GM23338 (cell line): ENCODE data around the gene MBD6.

ENCODE experiments used
- CREB1 ChIP-seq: fragments of 250-450 bp; sonication (Bioruptor Pico); IDR thresholded peaks from 2 replicates; pipeline ENCODE4 v1.5.0; 2020; ENCODE audit warnings: low read depth, mild to moderate bottlenecking, moderate library complexity
- CTCF ChIP-seq, 2 experiments: fragments of 200-600 bp in 1 of 2; sonication (generic) in 1 of 2; conservative IDR thresholded peaks; 2 replicates each; pipeline versions ENCODE4 v1.5.1 to v1.6.1; 2016 to 2017; ENCODE audit warnings: antibody characterized with exemption in 2 of 2, low read depth in 2 of 2, mild to moderate bottlenecking in 2 of 2, moderate library complexity in 1 of 2
- ETS1 ChIP-seq: IDR thresholded peaks from 2 replicates; pipeline ENCODE4 v1.6.1; 2016; ENCODE audit warnings: antibody characterized with exemption
- EZH2 ChIP-seq: fragments of 200-600 bp; sonication (generic); IDR thresholded peaks from one replicate; pipeline ENCODE4 v1.8.0; 2017; ENCODE audit warnings: antibody characterized with exemption, mild to moderate bottlenecking, low read depth; ENCODE audit not compliant: unreplicated experiment
- EZH2phosphoT487 ChIP-seq: fragments of 200-600 bp; sonication (generic); IDR thresholded peaks from one replicate; pipeline ENCODE4 v1.8.1; 2018; ENCODE audit warnings: antibody characterized with exemption; ENCODE audit not compliant: unreplicated experiment
- JUNB ChIP-seq: IDR thresholded peaks from one replicate; pipeline ENCODE4 v1.6.1; 2016; ENCODE audit warnings: antibody characterized with exemption; ENCODE audit not compliant: unreplicated experiment
- NANOG ChIP-seq: IDR thresholded peaks from 2 replicates; pipeline ENCODE4 v1.6.1; 2016; ENCODE audit warnings: antibody characterized with exemption, borderline replicate concordance
- POLR2AphosphoS5 ChIP-seq: IDR thresholded peaks from 2 replicates; pipeline ENCODE4 v1.6.1; 2016; ENCODE audit warnings: antibody characterized with exemption, low read depth
- REST ChIP-seq: IDR thresholded peaks from one replicate; pipeline ENCODE4 v1.6.1; 2018; ENCODE audit warnings: antibody characterized with exemption; ENCODE audit not compliant: unreplicated experiment
- STAT1 ChIP-seq: IDR thresholded peaks from one replicate; pipeline ENCODE4 v1.6.1; 2016; ENCODE audit warnings: antibody characterized with exemption; ENCODE audit not compliant: unreplicated experiment
- ZNF114 ChIP-seq: fragments of 250-450 bp; sonication (Bioruptor Pico); IDR thresholded peaks from 2 replicates; pipeline ENCODE4 v1.5.0; 2020; ENCODE audit warnings: mild to moderate bottlenecking, moderate library complexity
- ZNF331 ChIP-seq: fragments of 250-450 bp; sonication (Bioruptor Pico); IDR thresholded peaks from 2 replicates; pipeline ENCODE4 v1.5.0; 2020; ENCODE audit warnings: low read depth, mild to moderate bottlenecking, moderate library complexity
- ZNF462 ChIP-seq: fragments of 250-450 bp; sonication (Bioruptor Pico); IDR thresholded peaks from 2 replicates; pipeline ENCODE4 v1.5.0; 2020; ENCODE audit warnings: mild to moderate bottlenecking, moderate library complexity

DNA sequence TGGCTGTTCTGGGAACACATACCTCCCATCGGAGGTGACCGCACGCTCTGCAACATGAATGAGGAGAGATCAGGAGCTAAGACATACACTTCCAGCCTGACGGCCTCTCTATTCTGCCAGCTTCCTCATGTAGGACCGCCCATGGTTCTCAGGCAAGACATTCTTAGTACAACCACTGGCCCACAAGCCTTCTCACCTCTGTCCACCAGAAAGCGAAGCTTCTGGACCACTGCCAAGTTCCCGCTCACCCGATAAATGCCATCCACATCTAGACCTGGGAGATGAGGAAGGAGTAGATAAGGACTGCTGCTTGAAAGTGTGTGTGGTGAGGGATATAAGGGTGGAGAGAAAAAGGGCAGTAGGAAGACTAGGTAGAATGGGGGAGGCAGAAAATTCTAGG is 48.2 kb upstream of the MBD6 start:
- no peak for TF ChIP-seq CTCF (conservative IDR thresholded peaks at IDR 0.05; ENCODE audit: low read depth in 2 of 2)
- TF ChIP-seq EZH2, result no peak
- no peak for TF ChIP-seq REST
- TF ChIP-seq POLR2AphosphoS5, result no peak
- TF ChIP-seq ZNF331, result no peak
- TF ChIP-seq ETS1, result no peak
- TF ChIP-seq CREB1 (CRISPR knock-in tag), result no peak
- TF ChIP-seq NANOG, result no peak
- TF ChIP-seq JUNB, result no peak
- no peak for TF ChIP-seq EZH2phosphoT487
- no peak for TF ChIP-seq STAT1
- TF ChIP-seq ZNF462 (CRISPR knock-in tag), result no peak
- no peak for TF ChIP-seq ZNF114 (CRISPR knock-in tag)
